Subcutaneous adipose tissue (tissue), 4 donors: Measurements from ENCODE around the gene SCARB2. TPM values are rescaled to one million over a fixed set of nuclear protein-coding genes. Genes with fewer than 3 reads are reported as not detected.

Experiments
- total RNA-seq, 4 donors: library from RNA; depleted of rRNA; stranded (reverse); fragments of >200 nt; gene quantifications; one replicate each; pipeline ENCODE4 v1.1.0, GENCODE V29; 2016
- TF ChIP-seq, protein P1 (sequence below): fragments of 450-650 bp; IDR thresholded peaks from one replicate; pipeline ENCODE4 v1.5.1; 2016; ENCODE audit warnings: low read depth, mild to moderate bottlenecking, control low read depth, antibody characterized with exemption, moderate library complexity

The SCARB2 gene
- total RNA-seq, 4 donors from 2014 or later = 160 to 308 (median 169) TPM

DNA sequence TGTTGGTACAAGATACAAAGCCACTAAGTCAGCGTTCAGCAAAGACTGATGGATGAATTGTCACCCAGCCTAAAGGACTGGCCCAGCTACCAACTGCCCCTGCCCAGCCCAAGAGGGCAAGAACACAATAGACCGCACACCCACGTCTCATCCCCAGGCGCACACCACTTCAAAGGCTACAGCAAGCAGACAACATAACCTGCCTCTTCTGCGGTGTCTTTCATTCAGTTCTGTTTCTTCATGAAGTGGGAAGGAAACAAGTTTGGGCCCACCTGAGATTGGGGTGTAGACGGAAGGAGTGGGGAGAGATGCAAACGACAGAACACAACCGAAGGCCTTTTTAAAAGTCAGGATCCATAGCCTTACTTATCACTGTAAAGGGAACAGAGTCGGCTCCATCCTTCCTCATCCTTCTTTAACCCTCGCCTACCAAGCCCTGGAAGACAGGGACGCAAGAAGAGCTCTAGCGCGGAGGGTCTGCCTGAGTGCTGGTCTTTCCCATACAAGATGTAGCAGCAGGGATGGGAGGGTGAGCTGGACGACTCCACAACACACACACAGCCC, 691 bp downstream of the SCARB2 start:
- TF ChIP-seq, protein P1, sequence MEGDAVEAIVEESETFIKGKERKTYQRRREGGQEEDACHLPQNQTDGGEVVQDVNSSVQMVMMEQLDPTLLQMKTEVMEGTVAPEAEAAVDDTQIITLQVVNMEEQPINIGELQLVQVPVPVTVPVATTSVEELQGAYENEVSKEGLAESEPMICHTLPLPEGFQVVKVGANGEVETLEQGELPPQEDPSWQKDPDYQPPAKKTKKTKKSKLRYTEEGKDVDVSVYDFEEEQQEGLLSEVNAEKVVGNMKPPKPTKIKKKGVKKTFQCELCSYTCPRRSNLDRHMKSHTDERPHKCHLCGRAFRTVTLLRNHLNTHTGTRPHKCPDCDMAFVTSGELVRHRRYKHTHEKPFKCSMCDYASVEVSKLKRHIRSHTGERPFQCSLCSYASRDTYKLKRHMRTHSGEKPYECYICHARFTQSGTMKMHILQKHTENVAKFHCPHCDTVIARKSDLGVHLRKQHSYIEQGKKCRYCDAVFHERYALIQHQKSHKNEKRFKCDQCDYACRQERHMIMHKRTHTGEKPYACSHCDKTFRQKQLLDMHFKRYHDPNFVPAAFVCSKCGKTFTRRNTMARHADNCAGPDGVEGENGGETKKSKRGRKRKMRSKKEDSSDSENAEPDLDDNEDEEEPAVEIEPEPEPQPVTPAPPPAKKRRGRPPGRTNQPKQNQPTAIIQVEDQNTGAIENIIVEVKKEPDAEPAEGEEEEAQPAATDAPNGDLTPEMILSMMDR = no peak

DNA sequence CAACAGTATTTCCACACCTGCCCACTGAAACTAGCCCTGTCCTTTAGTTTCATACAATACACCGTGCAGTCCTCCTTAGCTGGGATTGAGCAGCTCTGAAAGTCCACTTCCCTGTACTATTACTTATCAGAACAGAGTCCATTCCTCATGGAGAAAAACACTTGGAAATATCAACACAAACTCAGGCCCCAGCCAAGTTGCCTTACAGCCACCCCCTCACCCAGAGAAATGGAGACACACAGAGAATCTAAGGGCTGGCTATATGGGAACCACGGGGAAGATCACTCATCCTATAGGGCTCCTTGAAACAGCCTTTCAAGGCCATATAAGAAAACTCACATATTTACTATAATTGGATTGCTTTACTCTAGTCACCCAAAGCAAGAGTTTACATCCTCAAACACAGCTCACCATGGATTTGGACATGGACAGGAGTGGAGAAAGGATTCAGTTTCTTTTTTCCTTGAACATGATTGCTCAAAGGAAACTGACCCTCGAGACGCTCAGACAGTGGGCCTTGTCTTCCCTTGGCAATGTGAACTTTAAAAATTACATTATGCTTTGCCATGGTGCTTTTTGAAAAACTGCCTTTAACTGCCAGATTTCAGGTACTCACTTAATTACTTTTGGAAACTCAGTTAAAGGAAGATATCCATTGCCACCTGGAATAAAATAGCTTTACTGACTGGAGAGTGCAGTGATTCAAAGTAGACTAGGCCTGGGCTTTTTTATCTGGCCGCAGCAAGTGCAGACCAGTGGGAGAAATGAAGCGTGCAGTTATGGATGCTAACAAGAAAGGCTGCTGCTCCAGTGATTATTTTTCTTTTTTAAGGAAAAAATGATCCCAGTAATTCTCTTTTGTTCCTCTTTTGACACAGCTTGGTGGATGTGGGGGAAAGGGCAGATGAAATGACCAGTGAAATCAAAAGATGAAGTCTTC, 1.6 kb downstream of the SCARB2 start:
- TF ChIP-seq, protein P1 = no peak

DNA sequence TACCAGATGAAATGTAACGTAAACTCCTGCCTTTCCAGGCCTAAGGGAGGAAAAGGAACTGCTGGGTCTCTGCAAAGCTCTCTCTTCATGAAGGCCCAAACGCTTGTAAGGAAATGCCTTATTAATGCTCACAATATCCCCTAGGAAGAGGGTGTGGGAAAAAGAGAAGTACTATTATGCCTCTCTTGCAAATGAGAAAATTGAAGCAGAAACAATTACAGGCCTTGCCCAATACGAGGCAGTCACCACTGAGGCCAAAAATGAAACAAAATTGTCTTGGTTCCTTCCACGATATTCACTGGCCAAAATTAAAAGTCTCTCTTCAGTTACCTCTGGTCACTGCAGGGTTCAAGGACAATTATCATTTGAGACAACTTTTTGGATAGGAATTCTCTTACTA, 3.2 kb downstream of the SCARB2 start:
- TF ChIP-seq, protein P1 = no peak

DNA sequence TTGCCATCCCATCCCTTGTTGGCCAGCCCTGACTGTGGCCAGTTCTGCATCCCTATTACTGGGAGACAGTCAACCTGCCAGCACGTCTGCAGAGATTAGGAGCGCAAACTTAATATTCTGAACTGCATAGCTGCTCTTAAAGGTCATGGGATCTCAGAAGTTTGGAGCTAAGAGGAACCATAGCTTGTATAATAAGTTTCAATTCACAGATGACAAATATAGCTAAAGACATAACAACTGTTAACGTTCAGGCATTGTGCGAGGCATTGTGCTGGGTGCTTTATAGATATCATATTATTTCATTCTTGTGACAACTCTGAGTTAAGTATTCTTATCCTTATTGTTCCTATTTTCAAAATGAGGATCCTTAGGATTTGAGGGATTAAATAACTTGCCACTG, 3.7 kb downstream of the SCARB2 start:
- TF ChIP-seq, protein P1 = no peak

DNA sequence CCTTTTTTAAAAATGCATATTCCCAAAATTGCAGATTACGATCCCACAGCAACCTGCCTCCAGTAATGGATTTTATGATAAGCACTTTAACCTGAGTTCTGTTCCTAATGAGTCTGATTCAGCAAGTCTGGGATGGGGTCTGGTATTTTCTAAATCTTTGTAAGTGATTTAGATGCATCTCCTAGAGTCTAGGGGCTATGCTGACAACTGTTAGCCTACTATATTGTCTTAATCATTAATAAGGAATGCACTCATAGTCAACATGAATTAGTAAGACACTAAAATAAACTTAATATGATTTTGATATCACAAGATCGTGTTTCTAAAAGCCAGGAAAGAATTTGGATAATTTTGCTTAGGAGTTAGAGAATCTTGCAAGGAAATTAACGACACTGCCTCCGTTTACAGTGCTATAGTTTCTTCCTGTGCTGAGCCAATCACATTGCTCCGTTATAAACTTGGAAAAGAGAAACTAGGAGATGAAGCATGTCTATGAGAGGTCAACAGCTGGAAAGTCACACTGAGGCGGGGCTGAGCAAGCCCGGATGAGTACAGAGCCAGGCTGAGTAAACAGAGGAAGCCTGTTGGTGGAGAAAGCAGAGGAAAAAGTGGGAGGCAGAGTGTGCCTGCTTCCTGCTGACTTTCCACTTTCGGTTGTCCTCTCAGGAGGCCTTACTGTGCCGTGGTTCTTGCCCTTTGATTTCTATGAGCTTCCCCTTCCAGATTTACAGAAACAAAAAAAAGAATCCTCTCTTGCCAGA, 5.4 kb downstream of the SCARB2 start:
- TF ChIP-seq, protein P1 = no peak

DNA sequence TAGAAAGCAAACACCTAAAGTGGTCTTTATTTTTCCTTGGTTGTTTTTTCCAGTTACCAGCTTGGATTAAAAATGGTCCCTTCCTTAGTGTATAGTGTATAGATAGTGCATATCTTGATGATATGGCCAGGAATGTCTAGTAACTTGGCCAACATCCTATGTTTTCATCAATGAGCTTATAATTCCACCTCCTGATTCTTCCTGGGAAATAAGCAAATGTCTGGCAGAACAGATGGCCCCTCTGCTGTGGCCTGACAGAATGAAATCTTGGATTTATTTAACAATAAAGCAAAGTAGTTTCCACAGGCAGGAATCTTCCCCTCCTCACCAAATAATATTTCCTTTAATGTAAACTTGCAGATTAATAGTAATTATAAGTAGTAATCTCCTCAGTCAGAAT, 6.1 kb downstream of the SCARB2 start:
- TF ChIP-seq, protein P1 = no peak
